ENCODE data around the gene ZNF10.

ZNF10 gene

DNA sequence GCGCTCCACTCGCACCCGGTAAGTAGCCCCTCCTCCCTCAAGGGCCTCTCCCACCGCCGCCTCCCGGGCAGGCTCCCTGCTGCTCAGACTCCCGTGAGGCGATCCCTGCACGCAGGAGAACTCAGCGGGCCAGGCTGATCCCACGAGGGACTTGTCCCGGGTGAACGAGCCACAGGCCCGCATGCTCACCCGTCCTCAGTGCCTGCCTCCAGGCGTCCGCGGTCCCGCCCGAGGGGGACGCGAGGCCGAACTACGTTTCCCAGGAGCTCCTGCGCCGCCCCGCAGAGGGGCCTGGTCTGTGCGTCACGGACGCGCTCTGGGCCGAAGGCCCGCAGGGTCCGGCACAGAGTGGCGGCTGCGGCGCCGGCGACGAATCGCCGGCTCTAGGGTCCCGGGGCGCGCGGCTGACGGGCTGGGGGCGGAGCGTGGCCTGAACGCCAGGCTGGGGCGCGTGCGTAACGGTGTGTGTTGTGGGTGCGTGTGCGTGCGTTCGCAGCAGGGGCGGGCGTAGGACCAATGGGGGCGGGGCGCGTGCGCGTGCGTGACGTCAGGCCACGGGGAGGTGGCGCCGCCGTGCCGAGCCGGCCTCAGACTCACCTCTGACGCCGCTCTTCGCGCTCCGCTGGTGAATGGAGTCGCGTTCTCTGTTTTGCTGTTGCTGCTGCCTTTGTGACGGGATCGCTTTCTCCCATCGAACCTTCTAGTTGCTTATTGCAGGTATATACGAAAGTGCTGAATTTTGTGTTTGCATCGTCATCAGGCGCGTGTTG lies at the start of gene ZNF10, which contains the start of gene ZNF891:
Gene ZNF10 (plus strand): TSS at position 590 of the 770 bp plus-strand sequence. CDS start 13,866 bp downstream, outside the sequence.
Gene ZNF891 (minus strand): TSS at position 237 of the 770 bp plus-strand sequence. CDS start 8,356 bp downstream, outside the sequence.
- ATAC-seq, result peak; percentile 91 to 92

DNA sequence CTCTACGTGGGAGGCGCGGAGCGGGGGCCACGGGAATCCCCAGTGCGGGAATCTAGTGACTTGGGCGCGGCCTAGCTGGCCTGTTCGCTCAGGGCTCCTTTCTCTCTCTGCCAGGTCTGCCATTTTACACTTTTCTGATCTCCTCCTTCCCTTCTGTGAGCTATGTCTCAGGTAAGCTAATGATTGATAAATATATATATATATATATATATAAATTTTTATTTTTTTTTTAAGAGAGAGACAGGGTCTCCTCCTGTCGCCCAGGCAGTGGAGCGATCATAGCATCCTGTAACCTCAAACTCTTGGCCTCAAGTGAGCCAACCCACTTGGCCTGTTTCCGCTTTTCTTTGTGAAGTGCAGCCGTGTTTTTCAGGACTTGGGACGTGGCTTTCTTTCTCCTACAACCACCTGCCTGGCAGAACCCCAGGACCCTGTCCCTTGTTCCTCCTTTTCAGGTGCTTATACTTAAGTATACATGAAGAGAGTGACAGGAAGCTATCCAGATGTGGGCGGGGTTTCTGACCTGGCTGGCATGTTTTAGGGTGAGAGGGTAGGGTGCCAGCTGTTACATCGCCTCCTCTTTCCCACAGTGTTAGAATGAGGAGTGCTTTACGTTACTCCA lies 49.2 kb upstream of the ZNF10 start:
- no peak for ATAC-seq

DNA sequence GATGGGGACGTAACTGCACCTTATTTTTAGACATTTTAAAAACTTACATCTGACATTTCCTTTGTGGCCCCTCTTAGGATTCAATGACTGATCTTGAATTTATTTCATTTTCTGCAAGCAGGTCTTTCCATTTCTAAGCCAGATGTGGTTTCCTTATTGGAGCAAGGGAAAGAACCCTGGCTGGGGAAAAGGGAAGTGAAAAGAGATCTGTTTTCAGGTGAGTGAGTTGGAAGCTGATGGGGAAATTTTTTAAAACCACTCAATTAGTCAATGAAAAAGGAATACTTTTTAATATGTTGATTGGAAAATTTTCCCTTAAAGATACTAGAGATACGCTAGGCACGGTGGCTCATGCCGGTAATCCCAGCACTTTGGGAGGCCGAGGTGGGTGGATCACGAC lies 47.1 kb upstream of the ZNF10 start:
- no peak for ATAC-seq

DNA sequence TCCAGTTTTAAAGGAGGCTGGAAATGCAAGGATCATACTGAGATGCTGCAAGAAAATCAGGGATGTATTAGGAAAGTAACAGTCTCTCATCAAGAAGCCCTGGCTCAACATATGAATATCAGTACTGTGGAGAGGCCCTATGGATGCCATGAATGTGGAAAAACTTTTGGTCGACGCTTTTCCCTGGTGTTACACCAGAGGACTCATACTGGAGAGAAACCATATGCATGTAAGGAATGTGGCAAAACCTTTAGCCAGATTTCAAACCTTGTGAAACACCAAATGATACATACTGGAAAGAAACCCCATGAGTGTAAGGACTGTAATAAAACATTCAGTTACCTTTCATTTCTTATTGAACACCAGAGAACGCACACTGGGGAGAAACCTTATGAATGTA lies 24.8 kb upstream of the ZNF10 start:
- no peak for ATAC-seq

DNA sequence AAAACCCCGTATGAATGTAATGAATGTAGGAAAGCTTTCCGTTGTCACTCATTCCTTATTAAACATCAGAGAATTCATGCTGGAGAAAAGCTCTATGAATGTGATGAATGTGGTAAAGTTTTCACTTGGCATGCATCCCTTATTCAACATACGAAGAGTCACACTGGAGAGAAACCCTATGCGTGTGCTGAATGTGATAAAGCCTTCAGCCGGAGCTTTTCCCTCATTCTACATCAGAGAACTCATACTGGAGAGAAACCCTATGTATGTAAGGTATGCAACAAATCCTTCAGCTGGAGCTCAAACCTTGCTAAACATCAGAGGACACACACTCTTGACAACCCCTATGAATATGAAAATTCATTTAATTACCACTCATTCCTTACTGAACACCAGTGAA lies 24.2 kb upstream of the ZNF10 start:
- ATAC-seq, result no peak

DNA sequence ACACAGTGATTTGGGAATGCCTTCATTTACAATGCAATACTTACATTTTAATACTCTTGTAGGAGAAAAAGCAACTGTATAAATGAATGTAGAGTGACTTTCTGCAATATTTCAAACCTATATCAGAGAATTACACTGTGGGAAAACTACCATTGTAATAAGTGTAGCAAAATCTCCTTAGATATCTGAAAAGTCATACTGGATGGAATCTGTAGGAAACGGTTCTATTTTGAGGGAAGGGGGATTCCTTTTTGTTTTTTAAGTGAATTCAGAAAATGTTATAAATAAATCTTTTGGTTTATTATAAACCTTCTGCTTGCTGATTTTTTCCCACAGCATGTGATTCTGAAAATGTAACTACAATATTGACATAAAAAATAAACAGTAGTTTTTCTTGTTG lies 23.3 kb upstream of the ZNF10 start:
- ATAC-seq, result no peak

DNA sequence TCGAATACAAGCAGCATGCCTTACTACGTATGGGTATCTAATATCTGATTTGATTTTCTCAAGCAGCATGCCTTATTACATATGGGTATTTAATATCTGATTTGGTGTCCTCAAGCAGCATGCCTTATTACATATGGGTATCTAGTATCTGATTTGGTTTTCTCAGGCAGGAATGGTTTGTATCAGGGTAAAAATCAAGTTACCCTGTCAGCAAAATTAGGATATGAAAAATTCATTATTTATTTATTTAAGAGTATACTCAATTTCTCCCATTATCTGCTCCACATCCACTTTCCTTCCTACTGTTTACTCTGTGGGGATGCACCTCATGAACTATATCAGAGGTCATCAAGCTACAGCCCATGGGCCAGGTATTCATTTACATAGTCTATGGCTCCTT lies 22.3 kb upstream of the ZNF10 start:
- ATAC-seq, result no peak

DNA sequence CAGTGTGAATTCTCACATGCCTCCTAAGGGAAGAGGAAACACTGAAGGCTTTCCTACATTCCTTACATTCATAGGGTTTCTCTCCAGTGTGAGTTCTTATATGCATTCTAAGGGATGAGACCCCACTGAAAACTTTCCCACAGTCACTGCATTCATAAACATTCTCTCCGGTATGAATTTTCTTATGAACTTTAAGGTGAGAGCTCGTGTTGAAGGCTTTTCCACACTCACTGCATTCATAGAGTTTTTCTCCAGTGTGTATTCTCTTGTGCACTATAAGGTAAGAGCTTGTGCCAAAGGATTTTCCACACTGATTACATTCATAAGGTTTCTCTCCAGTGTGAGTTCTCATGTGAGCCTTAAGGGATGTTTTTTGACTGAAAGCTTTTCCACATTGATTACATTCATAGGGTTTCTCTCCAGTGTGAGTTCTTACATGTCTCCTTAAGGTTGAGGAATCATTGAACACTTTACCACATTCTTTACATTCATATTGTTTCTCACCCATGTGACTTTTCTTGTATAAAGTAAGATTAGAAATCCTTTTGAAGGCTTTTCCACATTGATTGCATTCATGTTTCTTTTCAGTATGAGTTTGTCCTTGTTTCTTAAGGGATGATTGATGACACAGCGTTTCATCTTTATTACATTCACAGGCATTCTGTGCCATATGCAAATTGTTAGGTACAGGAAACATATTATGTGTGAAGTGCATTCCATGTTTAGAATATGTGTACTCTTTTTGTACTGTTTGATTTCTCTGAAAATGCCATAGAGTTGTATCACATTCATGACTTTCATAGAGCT lies 9.8 kb upstream of the ZNF10 start:
- ATAC-seq, result no peak

DNA sequence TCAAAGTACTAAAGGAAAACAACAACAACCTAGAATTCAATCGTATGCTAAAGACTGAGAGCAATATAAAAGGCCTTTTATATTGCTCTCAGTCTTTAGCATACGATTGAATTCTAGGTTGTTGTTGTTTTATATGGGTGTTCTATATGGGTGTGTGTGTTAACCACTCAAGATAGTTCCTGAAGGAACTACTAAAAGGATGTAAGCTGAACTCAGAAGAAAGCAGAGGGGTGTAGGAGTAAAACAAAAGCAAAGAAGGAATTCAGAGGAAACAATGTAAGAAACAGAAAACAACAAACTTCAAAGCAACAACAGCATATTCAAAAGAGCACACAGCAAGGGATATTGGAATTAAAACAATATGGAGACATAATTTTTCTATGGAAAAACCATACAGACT lies 5.8 kb upstream of the ZNF10 start:
- no peak for ATAC-seq

DNA sequence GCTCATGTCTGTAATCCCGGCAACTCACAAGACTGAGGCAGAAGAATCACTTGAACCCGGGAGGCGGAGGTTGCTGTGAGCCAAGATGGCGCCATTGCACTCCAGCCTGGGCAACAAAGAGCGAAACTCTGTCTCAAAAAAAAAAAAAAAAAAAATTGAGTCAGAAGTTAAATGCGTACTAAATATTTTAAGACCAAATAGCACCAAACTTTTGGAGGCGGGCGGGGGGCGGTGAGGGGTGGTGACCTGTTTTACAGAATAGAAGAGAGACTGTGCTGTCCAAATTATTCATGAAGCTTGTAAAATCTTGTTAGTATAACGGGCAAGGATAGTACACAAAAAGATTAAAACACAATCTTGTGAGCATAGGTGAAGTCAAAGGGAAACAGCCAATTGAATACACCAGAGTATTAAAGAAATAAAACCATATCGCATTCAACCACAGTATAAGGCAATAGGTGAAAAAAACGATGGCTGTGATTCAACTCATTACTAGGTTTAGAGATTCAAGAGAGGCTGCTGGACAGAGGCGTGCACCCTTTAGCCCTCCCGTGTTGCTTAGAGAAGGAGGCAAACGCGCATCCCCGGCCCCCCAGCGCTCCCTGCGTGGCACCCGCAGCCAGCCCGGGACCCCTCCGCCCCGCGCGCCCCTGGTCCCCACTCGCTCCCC lies 924 bp upstream of the ZNF10 start:
- peak; percentile 2 to 4 for ATAC-seq

DNA sequence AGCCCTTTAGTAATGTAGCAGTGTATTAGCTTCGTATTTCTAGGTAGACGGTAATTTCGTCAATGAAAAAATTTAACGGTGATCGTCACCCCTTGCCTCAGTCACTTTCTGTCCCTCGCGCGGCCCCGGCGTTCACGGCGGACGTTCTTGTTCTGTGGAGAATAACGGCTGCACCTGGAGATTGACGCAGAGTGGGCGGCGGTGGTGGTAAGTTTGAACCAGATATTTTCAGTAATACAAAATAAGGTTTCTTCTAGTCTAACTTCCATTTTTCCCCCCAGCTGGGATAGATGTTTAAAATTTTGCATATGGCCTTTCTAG lies 341 bp downstream of the ZNF10 start:
- peak in 1 of 2 donors; percentile 0 for ATAC-seq

DNA sequence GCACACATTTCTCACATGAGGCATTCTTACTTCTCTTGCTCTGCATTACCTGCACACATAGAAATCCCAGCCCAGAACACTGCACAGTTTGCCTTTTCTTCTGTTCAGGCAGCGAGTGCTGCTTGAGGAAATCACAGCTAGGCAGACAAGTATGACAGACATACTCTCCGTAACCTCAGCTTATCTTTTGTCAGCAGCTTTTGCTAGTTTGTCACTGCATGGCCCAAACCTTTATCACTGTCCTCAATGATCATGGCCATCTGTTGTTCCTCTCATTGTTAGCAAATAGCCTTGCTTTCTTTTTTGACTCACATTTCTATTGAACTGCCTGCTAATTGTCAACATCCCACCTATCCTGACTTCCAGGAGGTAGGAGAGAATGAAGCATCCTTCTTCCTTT lies 5.3 kb downstream of the ZNF10 start:
- ATAC-seq, result no peak

DNA sequence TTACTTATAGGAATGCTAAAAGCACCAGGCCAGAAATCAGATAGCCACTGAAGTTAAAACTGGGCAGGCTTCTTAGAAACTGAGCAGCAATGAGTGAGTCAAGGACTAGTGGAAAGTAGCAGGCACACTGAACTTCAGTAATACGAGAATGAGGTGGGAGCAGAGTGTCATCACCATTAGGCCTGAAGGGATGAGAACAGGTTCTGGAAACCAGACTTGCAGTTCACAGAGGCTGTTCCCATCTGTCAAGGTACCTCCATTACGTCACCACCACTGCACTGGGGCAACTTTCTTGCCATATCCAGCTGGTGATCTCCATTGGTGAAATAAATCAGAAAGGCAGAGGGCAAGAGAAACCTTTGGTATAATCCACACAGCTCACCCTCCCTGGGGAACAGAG lies 15.6 kb downstream of the ZNF10 start:
- ATAC-seq, result no peak

DNA sequence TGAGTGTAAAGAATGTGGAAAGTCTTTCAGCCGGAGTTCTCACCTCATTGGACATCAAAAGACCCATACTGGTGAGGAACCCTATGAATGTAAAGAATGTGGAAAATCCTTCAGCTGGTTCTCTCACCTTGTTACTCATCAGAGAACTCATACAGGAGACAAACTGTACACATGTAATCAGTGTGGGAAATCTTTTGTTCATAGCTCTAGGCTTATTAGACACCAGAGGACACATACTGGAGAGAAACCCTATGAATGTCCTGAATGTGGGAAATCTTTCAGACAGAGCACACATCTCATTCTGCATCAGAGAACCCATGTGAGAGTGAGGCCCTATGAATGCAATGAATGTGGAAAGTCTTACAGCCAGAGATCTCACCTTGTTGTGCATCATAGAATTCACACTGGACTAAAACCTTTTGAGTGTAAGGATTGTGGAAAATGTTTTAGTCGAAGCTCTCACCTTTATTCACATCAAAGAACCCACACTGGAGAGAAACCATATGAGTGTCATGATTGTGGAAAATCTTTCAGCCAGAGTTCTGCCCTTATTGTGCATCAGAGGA lies 25.8 kb downstream of the ZNF10 start:
- ATAC-seq, result no peak

DNA sequence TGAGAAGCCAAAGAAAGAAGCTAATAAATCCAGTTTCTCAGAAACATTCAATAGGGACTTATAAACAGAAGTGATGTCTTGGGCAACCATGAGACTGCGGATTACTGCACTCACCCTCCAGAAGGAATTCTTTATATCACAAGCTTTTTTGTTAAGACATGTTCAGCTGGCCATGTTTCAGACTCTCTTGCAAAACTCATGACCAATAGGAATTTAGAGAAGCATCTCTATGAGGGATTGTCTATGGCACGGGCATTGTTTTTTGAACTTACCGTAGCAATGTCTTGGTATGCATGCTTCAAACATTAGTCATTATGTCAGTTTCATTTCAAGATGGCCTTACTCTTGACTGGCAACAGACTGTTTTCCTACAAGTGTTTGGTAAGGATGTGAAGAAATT lies 35.3 kb downstream of the ZNF10 start:
- ATAC-seq, result no peak

DNA sequence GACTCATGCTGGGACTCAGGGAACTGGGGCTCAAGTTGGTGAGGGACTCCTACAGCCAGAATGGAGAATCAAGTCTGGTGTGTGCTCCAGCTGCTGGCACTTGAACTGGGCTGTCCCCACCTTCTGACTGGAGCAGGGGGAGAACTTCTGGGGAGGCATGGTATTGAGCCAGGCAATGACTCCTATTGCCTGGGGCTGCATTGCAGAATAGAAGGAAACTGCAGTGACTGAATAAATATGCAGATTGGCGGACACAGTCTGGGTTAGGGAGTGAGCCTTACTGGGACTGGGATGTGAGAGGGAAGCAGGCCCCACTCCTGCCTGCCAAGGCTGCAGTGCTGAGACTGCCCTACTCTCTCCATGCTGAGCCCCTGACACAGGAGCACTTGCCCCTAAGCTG lies 42.1 kb downstream of the ZNF10 start:
- no peak for ATAC-seq

DNA sequence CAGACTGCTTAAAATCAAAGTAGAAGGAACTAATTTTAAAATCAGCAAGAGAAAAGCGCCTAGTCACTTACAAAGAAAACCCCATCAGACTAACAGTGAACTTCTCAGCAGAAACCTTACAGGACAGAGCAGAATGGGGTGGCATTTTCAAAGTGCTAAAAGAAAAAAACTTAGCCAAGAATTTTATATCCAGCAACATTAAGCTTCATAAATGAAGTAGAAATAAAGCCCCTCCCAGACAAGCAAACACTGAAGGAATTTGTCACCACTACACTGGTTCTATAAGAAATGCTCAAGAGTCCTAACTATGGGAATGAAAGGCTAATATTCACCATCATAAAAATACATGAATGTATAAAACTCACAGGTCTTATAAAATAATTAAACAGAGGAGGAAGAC lies 44.5 kb downstream of the ZNF10 start:
- ATAC-seq, result no peak

DNA sequence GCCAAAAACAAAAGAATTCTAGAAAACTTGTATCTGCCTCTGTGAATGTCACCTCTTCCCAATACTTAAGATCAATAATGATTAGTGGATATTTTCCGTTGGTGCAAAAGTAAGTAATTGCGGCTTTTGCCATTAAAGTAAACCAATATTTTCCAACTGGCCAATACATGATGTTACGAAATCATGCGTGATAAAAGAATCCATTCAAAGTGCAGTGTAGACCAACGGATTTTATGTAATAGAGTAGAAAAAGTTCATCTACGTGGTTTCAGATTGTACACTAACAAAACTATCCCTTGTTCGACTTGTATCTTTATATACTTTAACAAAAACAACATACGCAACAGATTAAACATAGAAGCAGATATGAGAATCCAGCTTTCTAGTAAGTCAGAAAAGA lies 50.2 kb downstream of the ZNF10 start:
- no peak for ATAC-seq

DNA sequence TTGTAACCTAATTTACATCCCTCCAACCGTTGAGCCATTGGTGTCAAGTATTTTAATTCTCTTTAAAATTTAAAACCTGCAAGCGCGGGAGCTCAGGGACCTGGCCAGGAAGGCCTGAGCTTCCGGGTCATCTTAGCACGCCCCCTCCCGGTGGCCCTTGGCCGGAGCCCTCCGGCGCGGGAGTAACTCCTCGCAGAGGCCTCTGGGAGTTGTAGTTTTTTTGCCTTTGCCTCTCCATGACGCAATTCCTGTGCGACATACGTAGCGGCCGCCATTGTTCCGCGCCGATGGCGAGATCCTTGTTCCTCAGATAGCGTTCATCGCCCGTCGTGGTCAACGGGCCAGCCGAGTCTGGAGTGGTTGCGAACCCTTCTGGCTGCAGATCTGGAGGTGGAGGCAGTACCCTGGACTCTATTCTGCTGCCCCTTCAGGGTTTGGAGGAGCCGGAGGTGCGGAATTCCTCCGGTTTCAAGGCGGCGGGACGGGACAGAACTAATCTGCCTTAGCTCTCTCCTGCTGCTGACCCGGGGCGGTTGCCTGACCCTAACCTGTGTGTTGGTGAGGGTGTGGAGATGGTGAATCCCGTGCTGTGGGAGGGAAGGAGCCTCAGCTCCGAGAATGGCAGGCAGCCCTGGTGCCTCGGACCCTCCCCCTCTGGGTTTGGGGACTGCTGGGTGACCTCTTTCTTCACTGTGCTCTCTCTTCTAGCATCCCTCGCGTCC lies 51.0 kb downstream of the ZNF10 start, which contains the start of gene ZNF268:
Gene ZNF268 (plus strand): TSS at position 258 of the 722 bp plus-strand sequence. CDS start 503 bp downstream, outside the sequence.
- ATAC-seq, result peak; percentile 93 to 97

DNA sequence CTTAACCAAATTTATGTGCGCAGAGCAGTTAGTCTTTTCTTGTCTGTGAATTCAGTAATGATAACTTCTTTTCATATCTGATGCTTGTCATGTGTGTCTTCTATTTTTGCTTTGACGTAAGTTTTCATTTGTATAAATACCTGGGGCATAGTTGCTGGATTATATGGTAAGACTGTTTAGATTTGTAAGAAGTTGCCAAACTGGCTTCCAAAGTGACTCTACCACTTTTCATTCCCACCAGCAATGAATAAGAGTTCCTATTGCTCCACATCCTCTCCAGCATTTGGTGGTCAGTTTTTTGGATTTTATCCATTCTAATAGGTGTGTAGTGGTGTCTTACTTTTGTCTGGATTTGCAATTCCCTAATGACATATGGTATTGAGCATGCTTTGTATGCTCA lies 59.7 kb downstream of the ZNF10 start:
- ATAC-seq, result no peak

DNA sequence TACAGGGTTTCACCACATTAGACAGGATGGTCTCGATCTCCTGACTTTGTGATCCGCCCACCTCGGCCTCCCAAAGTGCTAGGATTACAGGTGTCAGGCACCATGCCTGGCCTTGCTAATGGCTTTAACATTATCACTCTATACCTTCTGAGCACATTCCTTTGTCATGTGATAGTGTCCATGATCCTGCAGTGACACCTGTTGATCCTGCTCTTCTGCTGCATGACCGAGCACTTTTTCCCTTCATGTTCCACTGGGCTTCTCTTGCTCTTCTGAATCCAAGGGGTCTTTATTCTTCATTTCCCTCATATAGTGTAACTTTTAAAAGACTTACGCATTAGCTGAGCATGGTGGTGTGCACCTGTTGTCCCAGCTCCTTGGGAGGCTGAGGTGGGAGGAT lies 62.4 kb downstream of the ZNF10 start:
- ATAC-seq, result no peak

DNA sequence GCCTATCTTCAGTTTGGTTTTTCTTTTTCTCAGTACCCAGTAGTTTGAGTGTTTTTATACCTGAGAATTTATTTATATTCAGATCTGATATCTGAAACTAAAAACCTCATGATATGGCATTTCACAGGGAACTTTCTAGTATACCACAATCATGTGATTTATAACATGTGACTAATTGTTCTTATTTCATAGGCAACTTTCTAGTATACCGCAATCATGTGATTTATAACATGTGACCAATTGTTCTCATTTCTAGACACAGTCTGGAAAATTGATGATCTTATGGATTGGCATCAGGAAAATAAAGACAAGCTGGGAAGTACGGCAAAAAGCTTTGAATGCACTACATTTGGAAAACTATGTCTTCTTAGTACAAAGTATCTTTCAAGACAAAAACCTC lies 71.5 kb downstream of the ZNF10 start:
- ATAC-seq, result no peak

Data from activated CD4-positive, CD25-positive, alpha-beta regulatory T cell treated with anti-CD3 and anti-CD28 coated beads, Interleukin-2, amount 50 U/mL, for 24 hours (primary cell).